Neural progenitor cell (in vitro differentiated cells): ENCODE data around the gene GPR148.

Experiments
- EZH2phosphoT487 ChIP-seq: fragments of 200-600 bp; sonication (generic); IDR thresholded peaks from 2 replicates; pipeline ENCODE4 v1.6.1; 2017; ENCODE audit warnings: antibody characterized with exemption
- TF ChIP-seq, protein P1 (sequence below): fragments of 200-600 bp; sonication (generic); IDR thresholded peaks from 2 replicates; pipeline ENCODE4 v1.5.1; 2017; ENCODE audit warnings: antibody characterized with exemption, mild to moderate bottlenecking

DNA sequence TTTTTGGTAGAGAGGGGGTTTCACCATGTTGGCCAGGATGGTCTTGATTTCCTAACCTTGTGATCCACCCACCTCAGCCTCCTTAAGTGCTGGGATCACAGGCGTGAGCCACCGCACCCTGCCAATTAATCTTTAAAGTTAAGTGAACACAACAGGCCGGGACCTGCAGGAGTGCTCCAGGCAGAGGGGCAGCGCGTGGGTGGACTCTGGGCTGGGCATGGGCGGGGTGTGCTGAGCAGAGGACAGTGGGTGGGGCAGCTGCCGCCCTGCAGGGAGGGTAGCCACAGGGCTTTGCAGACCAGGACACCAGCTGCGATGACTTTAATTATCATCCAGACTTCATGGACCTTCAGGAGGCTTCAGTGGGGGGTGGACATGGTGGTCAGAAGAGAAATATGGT, 8.8 kb upstream of the GPR148 start:
- TF ChIP-seq, protein P1, sequence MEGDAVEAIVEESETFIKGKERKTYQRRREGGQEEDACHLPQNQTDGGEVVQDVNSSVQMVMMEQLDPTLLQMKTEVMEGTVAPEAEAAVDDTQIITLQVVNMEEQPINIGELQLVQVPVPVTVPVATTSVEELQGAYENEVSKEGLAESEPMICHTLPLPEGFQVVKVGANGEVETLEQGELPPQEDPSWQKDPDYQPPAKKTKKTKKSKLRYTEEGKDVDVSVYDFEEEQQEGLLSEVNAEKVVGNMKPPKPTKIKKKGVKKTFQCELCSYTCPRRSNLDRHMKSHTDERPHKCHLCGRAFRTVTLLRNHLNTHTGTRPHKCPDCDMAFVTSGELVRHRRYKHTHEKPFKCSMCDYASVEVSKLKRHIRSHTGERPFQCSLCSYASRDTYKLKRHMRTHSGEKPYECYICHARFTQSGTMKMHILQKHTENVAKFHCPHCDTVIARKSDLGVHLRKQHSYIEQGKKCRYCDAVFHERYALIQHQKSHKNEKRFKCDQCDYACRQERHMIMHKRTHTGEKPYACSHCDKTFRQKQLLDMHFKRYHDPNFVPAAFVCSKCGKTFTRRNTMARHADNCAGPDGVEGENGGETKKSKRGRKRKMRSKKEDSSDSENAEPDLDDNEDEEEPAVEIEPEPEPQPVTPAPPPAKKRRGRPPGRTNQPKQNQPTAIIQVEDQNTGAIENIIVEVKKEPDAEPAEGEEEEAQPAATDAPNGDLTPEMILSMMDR = no peak
- TF ChIP-seq EZH2phosphoT487 = no peak
